Measurements from ENCODE around the gene P2RX1. TPM values are rescaled to one million over a fixed set of nuclear protein-coding genes. Genes with fewer than 3 reads are reported as not detected.

P2RX1 gene
- polyA plus RNA-seq, 1 experiment, result 0.02 TPM

DNA sequence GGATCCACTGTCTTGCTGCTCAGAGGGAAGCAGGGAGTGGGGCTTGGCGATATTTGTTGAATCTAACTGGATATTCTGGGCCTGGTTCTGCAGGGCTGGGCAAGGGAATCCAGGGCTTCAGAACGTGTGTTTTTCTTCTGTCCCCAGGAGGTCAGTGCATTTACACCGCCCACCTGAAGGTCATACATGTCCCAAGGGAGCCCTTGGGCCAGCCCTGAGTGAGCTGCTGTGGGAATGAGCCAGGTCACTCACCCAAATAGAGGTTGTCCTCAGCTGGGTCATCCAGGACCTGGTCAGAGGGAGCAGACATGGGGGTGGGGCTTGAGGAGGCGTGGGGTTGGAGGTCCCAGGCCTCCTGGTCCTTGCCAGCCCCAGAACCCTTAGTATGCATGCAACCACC lies 34.0 kb downstream of the P2RX1 start:
- CTCF ChIA-PET, result no interaction called here

GRCh38 chr17:3880983-3881382 lies 35.3 kb downstream of the P2RX1 start:
- peaks cover 29% of the 10 kb centered on the region for H3K36me3 ChIP-seq (ENCODE audit: control insufficient read depth, insufficient read depth, low read length)
- CTCF ChIA-PET, result interaction anchor here (1.0 to 1.7 kb wide), 4 partner anchors 18 to 144 kb away, joined by 3 to 5 read pairs (median 4); partner anchors contain the start of gene NCBP3
- TF ChIP-seq, protein P1, sequence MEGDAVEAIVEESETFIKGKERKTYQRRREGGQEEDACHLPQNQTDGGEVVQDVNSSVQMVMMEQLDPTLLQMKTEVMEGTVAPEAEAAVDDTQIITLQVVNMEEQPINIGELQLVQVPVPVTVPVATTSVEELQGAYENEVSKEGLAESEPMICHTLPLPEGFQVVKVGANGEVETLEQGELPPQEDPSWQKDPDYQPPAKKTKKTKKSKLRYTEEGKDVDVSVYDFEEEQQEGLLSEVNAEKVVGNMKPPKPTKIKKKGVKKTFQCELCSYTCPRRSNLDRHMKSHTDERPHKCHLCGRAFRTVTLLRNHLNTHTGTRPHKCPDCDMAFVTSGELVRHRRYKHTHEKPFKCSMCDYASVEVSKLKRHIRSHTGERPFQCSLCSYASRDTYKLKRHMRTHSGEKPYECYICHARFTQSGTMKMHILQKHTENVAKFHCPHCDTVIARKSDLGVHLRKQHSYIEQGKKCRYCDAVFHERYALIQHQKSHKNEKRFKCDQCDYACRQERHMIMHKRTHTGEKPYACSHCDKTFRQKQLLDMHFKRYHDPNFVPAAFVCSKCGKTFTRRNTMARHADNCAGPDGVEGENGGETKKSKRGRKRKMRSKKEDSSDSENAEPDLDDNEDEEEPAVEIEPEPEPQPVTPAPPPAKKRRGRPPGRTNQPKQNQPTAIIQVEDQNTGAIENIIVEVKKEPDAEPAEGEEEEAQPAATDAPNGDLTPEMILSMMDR (IDR thresholded peaks at IDR 0.05; ENCODE audit: insufficient read depth, low read depth, low read length), result no peak
- no peaks in the 10 kb centered on the region for H3K27me3 ChIP-seq (ENCODE audit: control insufficient read depth, insufficient read depth, low read length)
- DNase-seq (ENCODE audit: low read depth), result no peak
- no peak overlapping the region for H3K4me3 ChIP-seq (ENCODE audit: low read depth, low read length)
- POLR2A ChIA-PET, result no interaction called here

More for the DNA sequence above, 34.0 kb downstream of the P2RX1 start:
- no peak for DNase-seq (ENCODE audit: low read depth)
- Histone ChIP-seq H3K36me3 (ENCODE audit: control insufficient read depth, insufficient read depth, low read length) (peaks cover 24% of the 10 kb centered on the region), H3K4me3 (ENCODE audit: low read depth, low read length) (no peak overlapping the region), H3K27me3 (ENCODE audit: control insufficient read depth, insufficient read depth, low read length) (no peaks in the 10 kb centered on the region)
- TF ChIP-seq, protein P1 (IDR thresholded peaks at IDR 0.05; ENCODE audit: insufficient read depth, low read depth, low read length), result no peak
- POLR2A ChIA-PET, result no interaction called here

DNA sequence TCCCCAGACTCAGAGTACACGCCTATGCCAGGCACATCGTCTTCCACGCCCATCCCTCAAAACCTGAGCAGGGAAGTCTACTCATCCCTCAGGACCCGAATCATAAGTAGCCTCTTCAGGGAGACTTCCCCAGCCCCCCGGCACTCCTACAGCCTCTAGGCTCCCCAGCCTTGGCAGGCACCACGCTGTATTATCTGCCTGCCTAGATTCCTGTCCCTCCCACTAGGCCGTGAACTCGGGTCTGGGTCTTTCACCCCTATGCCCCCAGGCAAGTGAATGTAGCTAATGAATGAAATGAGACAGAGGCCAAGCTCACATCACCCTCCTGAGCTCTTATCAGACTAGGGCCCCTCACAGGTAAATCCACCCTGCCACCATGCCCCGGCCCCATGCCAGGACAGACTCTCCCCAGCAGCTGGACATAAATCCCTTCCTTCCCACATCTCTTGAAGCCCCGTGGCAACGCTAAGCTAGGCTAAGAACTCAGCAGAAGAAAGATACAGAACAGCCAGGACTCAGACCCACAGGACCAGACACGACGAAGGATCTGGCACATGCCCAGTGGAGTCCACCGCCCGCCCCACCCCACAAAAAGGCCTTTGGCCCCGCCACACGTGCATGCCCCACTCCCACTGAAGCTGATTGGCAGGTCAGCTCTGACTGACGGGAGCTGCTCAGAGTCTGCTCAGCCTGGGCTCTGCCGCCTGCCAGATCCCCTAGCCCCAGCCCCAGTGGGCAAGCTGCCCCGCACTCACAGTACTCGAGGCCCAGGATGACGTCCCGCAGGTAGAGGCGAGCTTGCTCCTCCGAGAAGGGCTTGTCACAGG lies 36.5 kb downstream of the P2RX1 start:
- no peak for DNase-seq (ENCODE audit: low read depth)

DNA sequence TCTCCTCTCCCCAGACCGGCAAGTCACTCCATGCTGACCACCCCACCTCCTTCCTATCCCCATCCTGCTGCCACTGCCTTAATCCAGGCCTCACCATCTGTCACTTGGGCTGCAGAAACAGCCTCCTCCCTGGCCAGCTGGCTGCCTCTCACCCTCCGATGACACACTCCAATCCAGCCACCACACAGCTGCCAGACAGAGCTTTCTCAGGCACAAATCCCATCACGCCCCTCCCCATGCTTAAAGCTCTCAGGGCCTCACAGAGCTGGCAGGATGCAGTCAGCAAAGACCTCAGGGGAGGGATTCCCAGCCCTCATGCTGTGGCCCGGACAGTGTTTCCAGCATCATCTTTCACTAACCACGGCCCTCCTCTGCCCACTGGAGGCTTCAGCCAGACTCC lies 37.1 kb downstream of the P2RX1 start:
- CTCF ChIA-PET, result interaction anchor here (0.9 to 1.9 kb wide), 5 partner anchors 15 to 142 kb away, joined by 3 to 10 read pairs (median 6); partner anchors contain the start of gene NCBP3
- H3K36me3 ChIP-seq (ENCODE audit: control insufficient read depth, insufficient read depth, low read length), result peaks cover 22% of the 10 kb centered on the region

More for the DNA sequence above, 36.5 kb downstream of the P2RX1 start:
- H3K27me3 ChIP-seq (ENCODE audit: control insufficient read depth, insufficient read depth, low read length), result no peaks in the 10 kb centered on the region
- TF ChIP-seq, protein P1 (IDR thresholded peaks at IDR 0.05; ENCODE audit: insufficient read depth, low read depth, low read length), result no peak
- peaks cover 27% of the 10 kb centered on the region for H3K36me3 ChIP-seq (ENCODE audit: control insufficient read depth, insufficient read depth, low read length)
- ChIA-PET POLR2A (no interaction called here), CTCF (interaction anchor here (0.6 to 1.9 kb wide), 8 partner anchors 16 to 776 kb away, joined by 3 to 10 read pairs (median 5); partner anchors contain the start of gene NCBP3)
- no peak overlapping the region for H3K4me3 ChIP-seq (ENCODE audit: low read depth, low read length)

GRCh38 chr17:3877220-3877619 lies 39.0 kb downstream of the P2RX1 start:
- CTCF ChIA-PET, result interaction anchor here (1.2 kb wide), 1 partner anchor 36 kb away, joined by 3 read pairs; no protein-coding TSS in a partner anchor
- H3K36me3 ChIP-seq (ENCODE audit: control insufficient read depth, insufficient read depth, low read length), result peaks cover 29% of the 10 kb centered on the region
- POLR2A ChIA-PET, result no interaction called here
- no peak for DNase-seq (ENCODE audit: low read depth)
- H3K4me3 ChIP-seq (ENCODE audit: low read depth, low read length), result no peak overlapping the region
- TF ChIP-seq, protein P1 (IDR thresholded peaks at IDR 0.05; ENCODE audit: insufficient read depth, low read depth, low read length), result no peak
- H3K27me3 ChIP-seq (ENCODE audit: control insufficient read depth, insufficient read depth, low read length), result no peaks in the 10 kb centered on the region

More for the DNA sequence above, 37.1 kb downstream of the P2RX1 start:
- TF ChIP-seq, protein P1 (IDR thresholded peaks at IDR 0.05; ENCODE audit: insufficient read depth, low read depth, low read length), result no peak
- Histone ChIP-seq H3K4me3 (ENCODE audit: low read depth, low read length) (no peak overlapping the region), H3K27me3 (ENCODE audit: control insufficient read depth, insufficient read depth, low read length) (no peaks in the 10 kb centered on the region)
- POLR2A ChIA-PET, result no interaction called here
- DNase-seq (ENCODE audit: low read depth), result peak; percentile 33

Measured in BJ (cell line).